Measurements from ENCODE around the gene SORT1.
A peak's percentile ranks its signal among the peaks of the same experiment; 100 is the strongest.
"Not testable (repeated sequence)": the region's sequence is repeated elsewhere in the genome, so short reads cannot be mapped to it uniquely, and the experiment has no call there.

Gene SORT1

DNA sequence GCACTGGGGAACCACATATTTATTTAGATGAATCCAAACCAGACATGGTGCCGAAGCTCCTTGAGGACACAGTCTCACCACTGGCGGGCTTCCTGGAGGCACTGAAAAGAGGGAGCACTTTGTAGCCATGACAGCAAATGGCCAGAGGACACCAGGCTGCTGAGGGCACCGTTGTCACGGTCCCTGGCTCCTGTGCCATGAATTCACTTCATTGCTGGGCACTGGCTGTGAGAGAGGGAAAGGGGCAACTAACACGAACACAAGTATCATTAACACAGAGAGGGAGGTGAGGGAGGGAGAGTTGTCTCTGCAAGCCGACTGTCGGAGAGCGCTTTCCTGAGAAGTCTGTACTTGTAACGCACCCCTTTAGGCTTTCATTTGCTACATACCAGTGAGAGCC lies 105.4 kb downstream of the SORT1 start:
- no peak for DNase-seq

DNA sequence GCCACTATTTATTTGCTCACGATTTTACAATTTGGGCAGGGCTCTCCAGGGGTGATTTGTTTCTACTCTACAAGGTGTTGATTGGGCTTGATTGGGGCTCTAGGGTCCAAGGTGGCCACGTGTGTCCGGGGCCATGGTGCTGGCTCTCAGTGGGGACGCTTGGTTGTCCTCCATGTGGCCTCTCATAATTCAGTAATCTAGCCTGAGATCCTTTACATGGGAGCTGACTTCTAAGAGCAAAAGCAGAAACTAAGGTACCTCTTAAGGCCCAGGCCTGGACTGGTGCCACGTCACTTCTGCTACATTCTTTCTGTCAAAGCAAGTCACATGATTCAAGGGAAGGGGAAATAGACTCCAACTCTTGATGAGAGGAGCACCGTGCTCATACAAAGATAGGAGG lies 106.7 kb downstream of the SORT1 start:
- DNase-seq = no peak

DNA sequence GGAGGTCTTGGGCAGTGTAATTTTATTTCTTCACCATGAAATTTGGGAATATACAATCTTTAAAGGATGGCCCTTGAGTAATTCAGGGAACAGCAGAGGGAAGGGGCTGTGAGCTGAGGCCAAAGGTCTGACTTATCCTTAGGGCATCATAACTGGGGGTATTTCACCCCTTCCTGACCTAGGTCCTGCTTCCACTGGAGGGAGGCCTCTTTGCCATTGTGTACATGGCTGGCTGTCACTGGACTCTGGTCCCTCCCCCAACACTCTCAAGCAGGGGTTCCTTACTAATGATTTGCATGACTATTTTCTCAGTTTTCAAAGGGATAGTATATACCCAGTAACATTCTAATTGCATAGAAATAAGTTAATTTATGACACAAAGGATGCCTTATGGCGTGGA lies 107.6 kb downstream of the SORT1 start:
- DNase-seq = no peak

DNA sequence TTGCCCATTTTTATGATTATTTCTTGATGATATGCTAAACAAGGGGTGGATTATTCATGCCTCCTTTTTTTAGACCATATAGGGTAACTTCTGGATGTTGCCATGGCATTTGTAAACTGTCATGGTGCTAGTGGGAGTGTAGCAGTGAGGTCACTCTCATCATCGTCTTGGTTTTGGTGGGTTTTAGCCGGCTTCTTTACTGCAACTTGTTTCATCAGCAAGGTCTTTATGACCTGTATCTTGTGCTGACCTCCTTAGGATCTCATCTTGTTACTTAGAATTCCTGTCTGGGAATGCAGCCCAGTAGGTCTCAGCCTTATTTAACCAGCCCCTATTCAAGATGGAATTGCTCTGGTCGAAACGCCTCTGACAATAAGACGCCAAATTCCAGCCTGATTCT lies 111.0 kb downstream of the SORT1 start:
- DNase-seq = not testable (repeated sequence)

DNA sequence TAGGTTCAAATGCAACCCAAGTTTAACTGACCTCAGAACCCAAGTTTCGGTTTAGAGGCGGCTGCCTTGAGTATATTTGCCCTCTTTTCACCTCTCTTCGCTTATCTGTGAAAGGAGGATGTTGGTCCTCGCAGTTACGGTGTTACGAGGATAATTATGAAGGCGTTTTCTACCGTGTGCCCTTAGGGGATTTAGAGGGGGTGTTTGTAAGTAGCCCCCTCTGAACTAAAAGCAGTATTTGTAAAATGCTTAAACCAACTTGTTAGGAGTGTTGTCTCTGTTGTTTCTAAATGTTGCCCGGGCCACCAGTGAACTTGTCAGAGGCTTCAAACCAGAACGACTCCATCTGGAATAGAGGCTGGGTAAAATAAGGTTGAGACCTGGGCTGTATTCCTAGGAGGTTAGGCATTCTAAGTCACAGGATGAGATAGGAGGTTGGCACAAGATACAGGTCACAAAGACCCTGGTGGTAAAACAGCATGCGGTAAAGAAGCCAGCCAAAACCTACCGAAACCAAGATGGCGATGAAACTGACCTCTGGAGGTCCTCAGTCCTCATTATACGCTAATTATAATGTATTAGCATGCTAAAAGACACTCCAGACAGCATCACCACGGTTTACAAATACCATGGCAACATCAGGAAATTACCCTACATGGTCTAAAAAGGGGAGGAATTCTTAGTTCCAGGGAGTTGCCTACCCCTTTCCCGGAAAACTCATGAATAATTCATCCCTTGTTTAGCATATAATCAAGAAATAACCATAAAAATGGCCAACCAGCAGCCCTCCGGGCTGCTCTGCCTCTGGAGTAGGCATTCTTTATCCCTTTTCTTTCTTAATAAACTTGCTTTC lies 113.7 kb downstream of the SORT1 start:
- no peak for DNase-seq

DNA sequence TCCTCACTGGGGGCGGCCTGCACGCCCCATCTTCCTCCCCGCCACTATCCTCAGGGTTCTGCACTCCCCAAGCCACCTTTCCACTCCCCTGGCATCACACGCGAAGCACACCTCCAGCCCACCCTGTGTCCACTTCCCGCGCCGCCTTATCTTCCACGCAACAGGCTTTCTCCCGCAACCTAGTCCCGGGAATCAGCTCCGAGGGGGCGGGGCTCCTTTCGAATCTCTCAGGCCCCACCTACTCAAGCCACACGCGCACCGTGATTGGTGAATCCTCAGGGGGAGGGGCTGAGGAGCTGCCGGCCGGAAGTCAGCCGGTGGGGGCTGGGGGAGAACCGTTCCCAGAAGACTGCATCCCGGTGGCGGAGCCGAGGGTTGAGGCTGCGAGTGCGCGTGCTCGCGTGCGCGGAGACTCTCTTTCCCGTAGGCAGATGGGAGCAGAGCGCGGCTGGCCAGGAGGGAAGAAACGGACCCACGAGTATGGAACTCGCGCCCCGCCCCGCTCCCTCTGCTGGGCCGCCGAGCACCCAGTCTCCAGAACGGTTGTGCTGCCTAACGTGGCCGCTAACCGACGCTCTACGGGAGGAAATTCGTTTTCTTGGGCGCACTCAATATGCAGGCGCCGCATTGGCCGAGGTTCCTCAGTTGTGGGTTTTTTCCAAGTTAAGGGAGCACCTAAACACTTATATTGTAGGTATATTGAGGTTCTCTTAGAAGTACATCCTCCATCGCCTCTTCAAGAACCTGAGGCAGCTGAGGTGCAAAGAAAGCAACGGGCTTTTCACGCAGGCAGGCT lies 114.6 kb downstream of the SORT1 start, which contains the start of gene PSRC1:
Gene PSRC1, minus strand, starts transcription at position 194 of the 796 bp plus-strand sequence.
- peak; percentile 93 for DNase-seq

DNA sequence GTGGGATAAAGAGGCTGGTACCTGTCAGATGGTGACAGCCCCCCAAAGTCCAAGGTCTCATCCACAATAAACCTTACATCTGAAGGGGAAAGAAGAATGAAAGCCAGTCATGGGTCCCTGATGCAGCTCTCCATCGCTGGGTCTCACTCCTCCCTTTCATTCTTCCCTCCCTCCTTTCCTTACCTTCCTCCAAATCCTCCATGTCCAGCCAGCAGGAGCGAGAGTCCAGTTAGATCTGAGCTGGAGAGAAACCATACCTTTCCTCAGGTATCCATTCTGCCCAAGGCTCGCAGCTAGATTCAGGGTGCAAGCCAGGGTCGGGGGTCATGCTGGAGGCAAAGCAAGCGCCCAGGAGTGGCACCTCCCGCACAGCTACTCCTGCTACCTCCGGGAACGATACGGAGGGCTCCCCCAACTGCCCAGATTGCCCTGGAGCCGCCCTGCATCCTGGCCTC lies 115.2 kb downstream of the SORT1 start:
- DNase-seq = no peak

DNA sequence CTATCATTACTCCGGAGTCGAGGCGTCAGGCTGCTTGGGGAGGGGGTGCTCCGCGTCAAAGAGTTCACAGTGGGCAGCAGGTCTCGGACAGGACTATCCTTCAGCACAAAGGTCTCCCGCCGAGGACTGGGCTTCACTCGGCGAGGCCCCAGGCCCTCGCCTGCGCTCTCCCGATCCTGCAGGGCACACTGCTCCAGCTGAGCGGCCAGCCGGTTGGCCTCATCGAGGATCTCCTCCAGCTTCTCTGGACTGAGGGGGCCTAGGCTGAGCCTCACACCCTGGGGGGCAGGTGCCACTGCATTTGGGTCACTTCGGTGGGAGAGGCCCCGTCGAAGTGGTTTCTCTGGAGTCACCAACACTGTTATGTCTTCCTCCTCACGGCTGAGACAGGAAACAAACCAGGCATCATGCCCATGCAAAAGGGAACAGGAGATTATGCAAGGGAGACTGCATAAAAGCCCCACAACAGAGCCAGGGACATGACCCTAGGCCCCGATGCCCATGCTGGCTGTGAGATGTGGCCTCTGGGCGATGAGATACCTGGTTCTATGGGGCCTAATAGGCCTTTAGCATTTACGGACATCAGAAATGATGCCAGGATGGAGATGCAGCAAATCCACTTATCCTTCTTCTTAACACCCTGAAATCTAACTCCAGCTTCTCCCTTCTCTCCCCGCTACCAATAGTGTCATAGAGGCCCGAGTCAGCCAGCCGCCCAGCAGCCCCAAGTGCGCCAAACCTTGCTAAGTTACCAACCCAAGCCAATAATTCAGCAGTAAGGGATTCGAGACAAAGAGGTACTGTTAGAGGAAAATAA lies 115.8 kb downstream of the SORT1 start:
- DNase-seq = no peak

DNA sequence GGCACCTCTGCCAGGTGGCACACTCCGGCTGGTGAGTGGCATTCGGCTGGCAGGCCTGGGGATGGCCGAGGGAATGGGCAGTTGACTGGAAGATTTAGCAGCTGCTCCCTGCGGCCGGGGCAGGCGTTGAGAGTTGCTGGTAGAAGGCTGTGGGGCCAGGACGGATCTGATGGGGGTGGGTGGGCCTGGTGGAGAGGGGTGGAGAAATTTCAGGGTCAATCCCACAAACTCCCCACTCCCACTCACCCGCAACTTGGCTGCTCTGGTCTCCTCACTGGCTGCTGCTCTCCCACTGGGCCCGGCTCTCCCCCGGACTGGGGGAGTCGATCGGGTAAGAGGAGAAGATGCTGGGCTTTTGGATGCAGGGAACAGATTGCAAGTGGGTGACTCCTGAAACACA lies 116.9 kb downstream of the SORT1 start:
- DNase-seq = no peak

DNA sequence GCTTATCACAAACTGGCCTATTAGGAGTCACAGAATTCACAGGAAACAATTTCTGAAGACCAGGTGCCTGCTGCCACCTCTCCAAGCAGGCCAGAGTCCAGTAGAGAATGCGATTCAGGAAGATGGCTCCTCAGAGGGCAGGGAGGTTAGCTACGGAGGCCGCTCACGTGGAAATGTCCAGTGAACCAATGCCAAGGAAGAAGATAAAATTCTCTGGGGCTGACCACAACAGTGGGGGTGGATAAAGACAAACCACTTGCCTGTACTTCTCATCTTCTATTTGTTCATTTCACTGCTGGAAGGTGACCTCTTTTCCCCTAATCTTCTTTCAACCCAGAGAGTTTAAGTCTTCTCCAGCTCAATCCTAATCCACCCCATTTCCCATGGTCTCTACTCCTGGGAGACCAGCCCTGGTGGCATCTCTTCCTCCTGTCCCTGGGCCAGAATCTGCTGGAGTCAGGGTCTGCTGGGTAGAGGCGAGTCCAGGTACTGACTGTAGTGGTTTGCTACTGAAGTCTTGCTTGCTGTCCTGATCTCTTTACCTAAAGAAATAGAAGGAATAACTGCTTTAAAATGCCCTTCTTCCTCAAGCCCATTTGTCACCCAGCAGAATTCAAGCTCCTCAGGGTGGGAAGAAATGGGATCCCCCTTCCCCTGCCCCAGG lies 118.0 kb downstream of the SORT1 start:
- no peak for DNase-seq

DNA sequence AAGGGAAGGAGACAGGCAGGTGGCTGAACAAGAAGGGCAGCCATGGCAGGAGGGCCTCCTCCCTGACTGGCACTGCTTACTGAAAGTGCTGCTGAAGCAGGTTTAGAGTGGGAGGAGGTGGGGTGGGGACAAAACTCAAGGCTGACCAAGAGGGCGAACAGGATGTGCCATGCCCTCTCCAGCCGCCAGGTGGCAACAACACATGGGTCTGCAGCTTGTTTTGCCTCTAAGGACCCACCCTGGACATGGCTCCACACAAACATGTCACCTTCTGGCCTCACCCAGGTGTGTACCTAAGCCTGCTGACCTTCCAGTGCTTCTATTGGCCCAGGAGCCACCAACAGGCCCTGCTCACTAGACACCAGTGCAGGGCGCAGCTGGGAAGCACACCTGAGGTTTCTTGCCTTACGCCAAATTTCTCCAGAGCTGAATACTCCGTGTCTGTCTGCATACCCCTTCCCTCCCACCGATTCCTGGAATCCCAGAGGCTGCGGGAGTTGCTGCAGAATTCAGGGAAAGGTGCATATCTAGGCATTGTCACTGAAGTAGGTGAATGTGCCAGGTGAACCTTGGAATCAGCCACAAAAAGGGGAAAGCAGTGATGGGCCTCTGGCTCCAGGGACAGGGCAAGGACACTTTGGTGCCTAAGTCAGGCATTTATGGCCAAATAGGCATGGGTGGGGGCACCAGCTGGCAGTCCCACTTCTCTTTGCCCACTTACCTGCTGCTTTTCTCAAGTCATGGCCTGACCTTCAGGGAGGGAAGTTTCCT lies 120.1 kb downstream of the SORT1 start:
- peak; percentile 82 for DNase-seq

DNA sequence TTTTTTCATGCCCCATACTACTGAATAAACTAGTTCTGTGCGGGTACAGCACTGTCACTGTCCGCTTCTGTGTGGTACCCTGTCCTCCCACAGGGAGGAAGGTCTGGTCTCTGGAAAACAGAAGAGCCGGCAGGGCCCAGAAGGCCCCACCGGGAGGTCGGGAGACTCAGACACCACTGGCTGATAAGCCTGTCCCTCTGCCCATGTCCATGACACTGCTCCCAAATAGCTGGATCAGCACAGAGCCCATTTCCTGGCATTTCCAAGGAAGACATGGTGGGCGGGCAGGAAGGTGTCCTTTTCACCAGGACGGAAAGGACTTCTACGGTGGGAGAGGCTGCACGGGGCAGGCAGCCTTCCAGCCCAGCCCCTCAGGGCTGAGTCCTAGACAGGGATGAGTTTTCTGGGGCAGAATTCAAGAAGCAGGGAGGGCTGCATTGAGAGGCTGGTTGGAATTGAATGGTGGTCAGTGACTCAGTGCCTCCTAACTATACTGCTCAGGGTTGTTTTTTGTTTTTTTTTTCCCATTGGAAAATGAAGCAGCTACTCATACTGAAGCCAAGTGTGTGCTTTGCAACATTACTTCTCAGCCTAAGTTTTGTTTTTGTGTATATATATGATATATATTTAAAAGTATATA lies 121.9 kb downstream of the SORT1 start:
- DNase-seq = no peak

DNA sequence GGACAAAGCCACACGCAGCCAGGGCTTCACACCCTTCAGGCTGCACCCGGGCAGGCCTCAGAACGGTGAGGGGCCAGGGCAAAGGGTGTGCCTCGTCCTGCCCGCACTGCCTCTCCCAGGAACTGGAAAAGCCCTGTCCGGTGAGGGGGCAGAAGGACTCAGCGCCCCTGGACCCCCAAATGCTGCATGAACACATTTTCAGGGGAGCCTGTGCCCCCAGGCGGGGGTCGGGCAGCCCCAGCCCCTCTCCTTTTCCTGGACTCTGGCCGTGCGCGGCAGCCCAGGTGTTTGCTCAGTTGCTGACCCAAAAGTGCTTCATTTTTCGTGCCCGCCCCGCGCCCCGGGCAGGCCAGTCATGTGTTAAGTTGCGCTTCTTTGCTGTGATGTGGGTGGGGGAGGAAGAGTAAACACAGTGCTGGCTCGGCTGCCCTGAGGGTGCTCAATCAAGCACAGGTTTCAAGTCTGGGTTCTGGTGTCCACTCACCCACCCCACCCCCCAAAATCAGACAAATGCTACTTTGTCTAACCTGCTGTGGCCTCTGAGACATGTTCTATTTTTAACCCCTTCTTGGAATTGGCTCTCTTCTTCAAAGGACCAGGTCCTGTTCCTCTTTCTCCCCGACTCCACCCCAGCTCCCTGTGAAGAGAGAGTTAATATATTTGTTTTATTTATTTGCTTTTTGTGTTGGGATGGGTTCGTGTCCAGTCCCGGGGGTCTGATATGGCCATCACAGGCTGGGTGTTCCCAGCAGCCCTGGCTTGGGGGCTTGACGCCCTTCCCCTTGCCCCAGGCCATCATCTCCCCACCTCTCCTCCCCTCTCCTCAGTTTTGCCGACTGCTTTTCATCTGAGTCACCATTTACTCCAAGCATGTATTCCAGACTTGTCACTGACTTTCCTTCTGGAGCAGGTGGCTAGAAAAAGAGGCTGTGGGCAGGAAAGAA lies 122.9 kb downstream of the SORT1 start:
- DNase-seq = no peak

DNA sequence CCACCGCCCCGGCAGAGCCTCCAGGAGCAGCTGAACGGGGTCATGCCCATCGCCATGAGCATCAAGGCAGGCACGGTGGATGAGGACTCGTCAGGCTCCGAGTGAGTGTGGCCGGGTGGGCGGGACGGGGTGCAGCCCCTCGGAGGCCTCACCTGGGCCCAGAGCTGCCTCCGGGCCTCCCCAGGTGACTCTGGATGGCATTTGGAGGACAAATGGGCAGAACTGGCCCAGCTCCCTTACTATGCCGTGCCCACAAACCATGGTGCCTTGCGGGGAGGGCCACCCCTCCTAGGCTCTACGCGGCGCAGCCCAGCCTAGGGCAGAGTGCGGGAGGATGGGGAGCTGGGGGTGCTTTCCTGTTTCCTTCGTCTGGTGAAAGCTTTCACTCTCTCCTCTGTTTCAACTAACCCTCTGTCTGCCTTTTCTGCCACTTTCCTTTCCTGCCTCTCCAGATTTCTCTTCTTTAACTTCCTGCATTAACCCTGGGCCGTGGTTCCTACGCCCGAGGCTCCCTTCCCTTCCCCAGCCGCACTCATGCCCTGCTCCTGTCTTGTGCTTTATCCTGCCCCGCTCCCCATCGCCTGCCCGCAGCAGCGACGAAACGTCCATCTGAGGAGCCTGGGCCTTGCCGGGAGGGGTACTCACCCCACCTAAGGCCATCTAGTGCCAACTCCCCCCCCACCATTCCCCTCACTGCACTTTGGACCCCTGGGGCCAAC lies 124.0 kb downstream of the SORT1 start:
- no peak for DNase-seq

DNA sequence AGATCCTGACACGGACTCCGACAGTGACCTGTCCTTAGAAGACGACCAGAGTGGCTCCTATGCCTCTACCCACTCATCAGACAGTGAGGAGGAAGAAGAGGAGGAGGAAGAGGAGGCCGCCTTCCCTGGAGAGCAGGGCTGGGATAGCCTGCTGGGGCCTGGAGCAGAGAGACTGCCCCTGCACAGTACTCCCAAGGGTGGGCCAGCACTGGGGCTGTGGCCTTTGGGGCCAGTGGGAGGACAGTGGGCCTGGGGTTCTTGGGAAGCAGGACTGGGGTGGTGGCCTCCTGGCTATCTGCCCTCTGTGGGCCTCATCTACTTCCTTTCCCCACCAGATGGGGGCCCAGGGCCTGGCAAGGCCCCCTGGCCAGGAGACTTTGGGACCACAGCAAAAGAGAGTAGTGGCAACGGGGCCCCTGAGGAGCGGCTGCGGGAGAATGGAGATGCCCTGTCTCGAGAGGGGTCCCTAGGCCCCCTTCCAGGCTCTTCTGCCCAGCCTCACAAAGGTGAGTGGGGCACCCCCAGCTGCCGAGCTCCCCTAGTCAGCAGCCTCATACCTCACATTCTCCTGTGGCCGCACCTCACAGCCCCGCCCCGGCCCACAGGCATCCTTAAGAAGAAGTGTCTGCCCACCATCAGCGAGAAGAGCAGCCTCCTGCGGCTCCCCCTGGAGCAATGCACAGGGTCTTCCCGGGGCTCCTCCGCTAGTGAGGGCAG lies 124.7 kb downstream of the SORT1 start:
- DNase-seq = no peak

DNA sequence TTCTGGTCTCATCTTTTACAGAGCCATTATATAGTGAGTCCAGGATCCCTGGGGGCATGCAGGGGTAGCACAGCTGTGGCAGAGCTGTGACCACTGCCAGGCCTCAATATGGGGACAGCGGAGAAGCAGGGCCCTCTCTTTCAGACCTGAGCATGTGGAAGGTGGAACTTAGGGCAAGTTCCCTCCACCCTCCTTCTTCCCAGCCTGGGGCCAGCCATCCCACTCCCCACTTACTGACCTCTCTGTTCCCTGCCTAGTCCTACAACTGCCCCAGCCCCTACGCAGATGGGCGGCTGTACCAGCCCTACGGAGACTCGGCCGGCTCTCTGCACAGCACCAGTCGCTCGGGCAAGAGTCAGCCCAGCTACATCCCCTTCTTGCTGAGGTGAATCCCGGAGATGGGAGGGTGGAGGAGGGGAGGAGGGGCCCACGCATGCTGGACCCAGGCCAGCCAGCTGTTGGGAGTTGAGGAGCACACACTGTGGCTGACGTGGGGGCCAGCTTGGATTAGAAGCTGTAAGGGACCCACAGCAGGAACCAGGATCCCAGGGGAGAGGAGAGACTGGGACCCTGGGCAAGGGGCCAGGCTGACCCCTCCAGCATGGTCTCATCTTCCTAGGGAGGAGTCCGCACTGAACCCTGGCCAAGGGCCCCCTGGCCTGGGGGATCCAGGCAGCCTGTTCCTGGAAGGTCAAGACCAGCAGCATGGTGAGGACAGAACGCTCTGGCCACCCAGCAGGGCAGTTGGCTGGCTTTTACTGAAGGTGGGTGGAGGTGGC lies 125.5 kb downstream of the SORT1 start:
- no peak for DNase-seq

DNA sequence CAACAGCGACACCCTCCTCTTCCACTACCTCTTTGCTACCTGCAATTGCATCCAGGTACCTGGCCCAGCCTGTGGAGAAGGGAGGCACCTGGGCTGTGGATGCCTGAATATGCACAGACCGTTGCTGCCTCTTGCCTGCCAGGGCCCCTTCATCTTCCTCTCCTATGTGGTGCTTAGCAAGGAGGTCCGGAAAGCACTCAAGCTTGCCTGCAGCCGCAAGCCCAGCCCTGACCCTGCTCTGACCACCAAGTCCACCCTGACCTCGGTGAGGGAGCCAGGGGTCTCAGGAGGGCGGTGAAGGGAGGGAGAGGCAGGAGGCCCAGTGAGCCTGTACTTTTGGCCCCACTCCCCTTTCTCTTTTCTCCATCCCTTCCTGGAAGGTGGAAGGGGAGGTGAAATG lies 126.3 kb downstream of the SORT1 start:
- no peak for DNase-seq

Data from activated CD4-positive, alpha-beta T cell treated with anti-CD3 and anti-CD28 coated beads for 48 hours (primary cell).